Measurements from ENCODE around the gene CEP350.
"Not testable (repeated sequence)": the region's sequence is repeated elsewhere in the genome, so short reads cannot be mapped to it uniquely, and the experiment has no call there.

Gene CEP350

GRCh38 chr1:179939941-179940340, 14.7 kb upstream of the CEP350 start:
- no peak for DNase-seq (ENCODE audit: low spot score)

GRCh38 chr1:179941454-179941853, 13.2 kb upstream of the CEP350 start:
- no peak for DNase-seq (ENCODE audit: low spot score)

GRCh38 chr1:179950651-179951050, 4.0 kb upstream of the CEP350 start:
- DNase-seq (ENCODE audit: low spot score), result no peak

GRCh38 chr1:179951383-179952144, 3.0 kb upstream of the CEP350 start:
- no peak for DNase-seq (ENCODE audit: low spot score)

GRCh38 chr1:179952186-179952585, 2.4 kb upstream of the CEP350 start:
- DNase-seq (ENCODE audit: low spot score), result no peak

- DNase-seq (ENCODE audit: low spot score), result no peak
Observed at GRCh38 chr1:179953974-179954492, 577 bp upstream of the CEP350 start.

GRCh38 chr1:179955287-179955680, 674 bp downstream of the CEP350 start:
- DNase-seq (ENCODE audit: low spot score), result no peak

- DNase-seq (ENCODE audit: low spot score), result peak; percentile 19
Observed at GRCh38 chr1:179955731-179956130, 1.1 kb downstream of the CEP350 start.

- DNase-seq (ENCODE audit: low spot score), result no peak
Observed at GRCh38 chr1:179958359-179958758, 3.7 kb downstream of the CEP350 start.

- not testable (repeated sequence) for DNase-seq (ENCODE audit: low spot score)
Observed at GRCh38 chr1:179962168-179962567, 7.6 kb downstream of the CEP350 start.

GRCh38 chr1:179966551-179966950, 11.9 kb downstream of the CEP350 start:
- DNase-seq (ENCODE audit: low spot score), result no peak

GRCh38 chr1:179968284-179968993, 13.8 kb downstream of the CEP350 start:
- DNase-seq (ENCODE audit: low spot score), result no peak

- no peak for DNase-seq (ENCODE audit: low spot score)
Observed at GRCh38 chr1:179968994-179969919, 14.6 kb downstream of the CEP350 start.

- DNase-seq (ENCODE audit: low spot score), result no peak
Observed at GRCh38 chr1:179969962-179970361, 15.4 kb downstream of the CEP350 start.

GRCh38 chr1:179971563-179972496, 17.2 kb downstream of the CEP350 start:
- DNase-seq (ENCODE audit: low spot score), result no peak

GRCh38 chr1:179973198-179974110, 18.8 kb downstream of the CEP350 start:
- DNase-seq (ENCODE audit: low spot score), result no peak

- no peak for DNase-seq (ENCODE audit: low spot score)
Observed at GRCh38 chr1:179976970-179977651, 22.5 kb downstream of the CEP350 start.

- DNase-seq (ENCODE audit: low spot score), result no peak
Observed at GRCh38 chr1:179978199-179979079, 23.8 kb downstream of the CEP350 start.
